Limb (tissue), 2 donors: ENCODE measurements around the gene GSG1L2.

Experiments
- DNase-seq, 2 donors: peaks; one replicate each; pipeline ENCODE4 v3.0.0-alpha.2; 2016; ENCODE audit errors: extremely low spot score in 2 of 2

Gene GSG1L2

GRCh38 chr17:9824797-9825338 is 3.0 kb upstream of the GSG1L2 start:
- DNase-seq = no peak

GRCh38 chr17:9824094-9824493 is 2.2 kb upstream of the GSG1L2 start:
- DNase-seq = no peak

- no peak for DNase-seq
These were observed 1.4 kb downstream of the GSG1L2 start for GRCh38 chr17:9820448-9820847.

GRCh38 chr17:9818760-9819159 is 3.1 kb downstream of the GSG1L2 start:
- DNase-seq = no peak

GRCh38 chr17:9817086-9817485 is 4.8 kb downstream of the GSG1L2 start:
- peak; percentile 8 to 46 for DNase-seq

- no peak for DNase-seq
These were observed 5.4 kb downstream of the GSG1L2 start for GRCh38 chr17:9816472-9816871.

- no peak for DNase-seq
These were observed 7.4 kb downstream of the GSG1L2 start for GRCh38 chr17:9814337-9814945.

GRCh38 chr17:9813166-9813565 is 8.7 kb downstream of the GSG1L2 start:
- no peak for DNase-seq

GRCh38 chr17:9811537-9811936 is 10.3 kb downstream of the GSG1L2 start:
- no peak for DNase-seq

GRCh38 chr17:9811086-9811485 is 10.8 kb downstream of the GSG1L2 start:
- no peak for DNase-seq

- no peak for DNase-seq
These were observed 11.6 kb downstream of the GSG1L2 start for GRCh38 chr17:9810100-9810949.

- no peak for DNase-seq
These were observed 12.5 kb downstream of the GSG1L2 start for GRCh38 chr17:9809409-9809808.

- DNase-seq = no peak
These were observed 15.2 kb downstream of the GSG1L2 start for GRCh38 chr17:9806699-9807098.

- no peak for DNase-seq
These were observed 16.1 kb downstream of the GSG1L2 start for GRCh38 chr17:9805769-9806168.

- DNase-seq = no peak
These were observed 19.2 kb downstream of the GSG1L2 start for GRCh38 chr17:9802697-9803096.

- no peak for DNase-seq
These were observed 19.6 kb downstream of the GSG1L2 start for GRCh38 chr17:9802294-9802693.

GRCh38 chr17:9801505-9801904 is 20.4 kb downstream of the GSG1L2 start:
- no peak for DNase-seq

GRCh38 chr17:9798724-9799123 is 23.2 kb downstream of the GSG1L2 start:
- no peak for DNase-seq

- no peak for DNase-seq
These were observed 23.9 kb downstream of the GSG1L2 start for GRCh38 chr17:9798008-9798407.

GRCh38 chr17:9792181-9792840 is 29.6 kb downstream of the GSG1L2 start:
- DNase-seq = no peak

GRCh38 chr17:9790889-9791876 is 30.7 kb downstream of the GSG1L2 start, which contains the start of gene DHRS7C:
TSS of gene DHRS7C (minus strand) at chr17:9791592. CDS start at chr17:9791284, 308 bp downstream.
- DNase-seq = peak; percentile 47 to 72
